IPS DF 4.7 (cell line): ENCODE results near the gene RAB13.

Experiments used
- DNase-seq: peaks from one replicate; pipeline ENCODE4 v3.0.0-alpha.2; 2013; ENCODE audit warnings: low spot score; ENCODE audit errors: extremely low read depth

The RAB13 gene

GRCh38 chr1:153934746-153935145 lies 51.4 kb downstream of the RAB13 start:
- no peak for DNase-seq

- DNase-seq = no peak
Measured at GRCh38 chr1:153933955-153934354, 52.2 kb downstream of the RAB13 start.

- no peak for DNase-seq
Measured at GRCh38 chr1:153933430-153933829, 52.7 kb downstream of the RAB13 start.

- DNase-seq = no peak
Measured at GRCh38 chr1:153932156-153933131, 53.7 kb downstream of the RAB13 start.
